GM18951 (cell line): Measurements from ENCODE around the gene USP47.

Source experiments
- POLR2A ChIP-seq: IDR thresholded peaks from 4 replicates; pipeline ENCODE4 v1.6.1; 2011; ENCODE audit warnings: mild to moderate bottlenecking; ENCODE audit not compliant: insufficient read length, insufficient read depth; ENCODE audit errors: extremely low read depth
- in situ Hi-C: fragments of 300-500 bp; cut with MboI; formaldehyde crosslinking; loops from one replicate; pipeline ENCODE4 v1.12.0; 2022; ENCODE audit warnings: low sequenced_read_pairs, mixed read lengths, inconsistent platforms; ENCODE audit not compliant: unreplicated experiment

Gene USP47

GRCh38 chr11:12006552-12007229 lies 164.9 kb downstream of the USP47 start:
- in situ Hi-C loops = no loop called here
- TF ChIP-seq POLR2A = no peak

- TF ChIP-seq POLR2A = no peak
- in situ Hi-C loops = no loop called here
Observed at GRCh38 chr11:12007230-12007593, 165.4 kb downstream of the USP47 start.

GRCh38 chr11:12007769-12008737 lies 166.3 kb downstream of the USP47 start, which contains the start of gene DKK3:
DKK3 (minus strand) TSS chr11:12008626; CDS start chr11:12008582, 44 bp downstream.
- TF ChIP-seq POLR2A = no peak
- in situ Hi-C loops = no loop called here
